ENCODE results near the gene ADPRH. TPM values are rescaled to one million over a fixed set of nuclear protein-coding genes. Genes with fewer than 3 reads are reported as not detected.

The ADPRH gene
- total RNA-seq, 2 experiments from 2014 or later: 0.36 TPM

DNA sequence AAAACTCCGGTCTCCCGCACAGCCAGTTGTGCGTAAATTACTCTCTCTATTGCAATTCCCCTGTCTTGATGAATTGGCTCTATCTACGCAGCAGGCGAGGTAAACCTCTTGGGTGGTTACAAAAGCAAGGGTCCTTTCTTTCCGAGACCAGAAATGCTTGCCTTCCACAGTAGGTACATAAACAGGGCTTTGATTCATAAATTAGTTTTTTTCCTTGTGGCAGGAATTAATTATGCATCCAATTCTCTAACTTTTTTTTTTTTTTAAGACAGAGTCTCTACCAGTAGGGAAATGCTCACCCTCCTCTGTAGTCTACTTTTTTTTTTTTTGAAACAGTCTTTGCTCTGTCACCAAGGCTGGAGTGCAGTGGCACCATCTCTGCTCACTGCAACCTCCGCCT, 36.1 kb upstream of the ADPRH start:
- Mint-ChIP-seq H3K4me3 (no peak overlapping the region), H3K4me1 (ENCODE audit: low read depth) (no peaks in the 10 kb centered on the region), H3K36me3 (ENCODE audit: low read depth) (no peaks in the 10 kb centered on the region), H3K27ac (no peak overlapping the region), H3K9me3 (no peaks in the 10 kb centered on the region), H3K27me3 (no peaks in the 10 kb centered on the region)
- Histone ChIP-seq H3K4me1 (ENCODE audit: insufficient read depth, low read length) (no peaks in the 10 kb centered on the region), H3K27me3 (ENCODE audit: control insufficient read depth in 1 of 2, insufficient read depth in 2 of 2, low read length in 2 of 2) (no peaks in the 10 kb centered on the region), H3K9me3 (ENCODE audit: control insufficient read depth in 1 of 2, insufficient read depth in 1 of 2, low read length in 2 of 2) (no peaks in the 10 kb centered on the region), H3K36me3 (ENCODE audit: insufficient read depth, low read length) (no peaks in the 10 kb centered on the region), H3K4me3 (ENCODE audit: low read length) (no peak overlapping the region), H3K27ac (ENCODE audit: low read depth in 1 of 2, low read length in 2 of 2) (no peak overlapping the region)
- intact Hi-C loops (cut with DNase I, micrococcal nuclease): no loop called here
- DNase-seq: no peak
- TF ChIP-seq, protein P1, sequence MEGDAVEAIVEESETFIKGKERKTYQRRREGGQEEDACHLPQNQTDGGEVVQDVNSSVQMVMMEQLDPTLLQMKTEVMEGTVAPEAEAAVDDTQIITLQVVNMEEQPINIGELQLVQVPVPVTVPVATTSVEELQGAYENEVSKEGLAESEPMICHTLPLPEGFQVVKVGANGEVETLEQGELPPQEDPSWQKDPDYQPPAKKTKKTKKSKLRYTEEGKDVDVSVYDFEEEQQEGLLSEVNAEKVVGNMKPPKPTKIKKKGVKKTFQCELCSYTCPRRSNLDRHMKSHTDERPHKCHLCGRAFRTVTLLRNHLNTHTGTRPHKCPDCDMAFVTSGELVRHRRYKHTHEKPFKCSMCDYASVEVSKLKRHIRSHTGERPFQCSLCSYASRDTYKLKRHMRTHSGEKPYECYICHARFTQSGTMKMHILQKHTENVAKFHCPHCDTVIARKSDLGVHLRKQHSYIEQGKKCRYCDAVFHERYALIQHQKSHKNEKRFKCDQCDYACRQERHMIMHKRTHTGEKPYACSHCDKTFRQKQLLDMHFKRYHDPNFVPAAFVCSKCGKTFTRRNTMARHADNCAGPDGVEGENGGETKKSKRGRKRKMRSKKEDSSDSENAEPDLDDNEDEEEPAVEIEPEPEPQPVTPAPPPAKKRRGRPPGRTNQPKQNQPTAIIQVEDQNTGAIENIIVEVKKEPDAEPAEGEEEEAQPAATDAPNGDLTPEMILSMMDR (IDR thresholded peaks at IDR 0.05): no peak
- ChIA-PET CTCF (no interaction called here), POLR2A (no interaction called here)
- ATAC-seq (ENCODE audit: poor library complexity): no peak

DNA sequence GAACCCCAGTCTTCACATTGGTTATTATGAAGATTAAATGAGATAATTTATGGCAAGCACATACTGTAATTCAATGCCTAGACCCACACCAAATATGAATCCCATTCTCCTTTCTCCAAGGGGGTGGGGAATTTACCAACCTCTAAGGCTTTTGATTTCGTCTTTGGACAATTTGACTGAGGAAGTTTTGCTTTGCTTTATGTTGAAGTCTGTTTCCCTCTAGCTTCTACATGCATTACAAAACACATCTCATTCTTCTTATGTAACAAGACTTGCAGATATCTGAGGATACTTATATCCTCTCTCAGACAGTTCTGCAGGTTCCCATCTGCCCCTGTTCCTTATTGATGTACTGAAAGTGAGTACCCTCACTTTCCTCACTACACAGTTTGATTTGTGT, 32.1 kb upstream of the ADPRH start:
- TF ChIP-seq, protein P1 (IDR thresholded peaks at IDR 0.05): no peak
- H3K27me3 ChIP-seq (ENCODE audit: control insufficient read depth in 1 of 2, insufficient read depth in 2 of 2, low read length in 2 of 2): no peaks in the 10 kb centered on the region
- intact Hi-C loops (cut with DNase I, micrococcal nuclease): no loop called here
- no peaks in the 10 kb centered on the region for H3K36me3 ChIP-seq (ENCODE audit: insufficient read depth, low read length)
- Mint-ChIP-seq H3K36me3 (ENCODE audit: low read depth) (no peaks in the 10 kb centered on the region), H3K27ac (no peak overlapping the region), H3K4me1 (ENCODE audit: low read depth) (no peaks in the 10 kb centered on the region), H3K27me3 (no peaks in the 10 kb centered on the region), H3K9me3 (no peaks in the 10 kb centered on the region), H3K4me3 (no peak overlapping the region)
- ChIA-PET CTCF (no interaction called here), POLR2A (no interaction called here)
- no peaks in the 10 kb centered on the region for H3K4me1 ChIP-seq (ENCODE audit: insufficient read depth, low read length)
- H3K27ac ChIP-seq (ENCODE audit: low read depth in 1 of 2, low read length in 2 of 2): no peak overlapping the region
- DNase-seq: no peak
- no peak overlapping the region for H3K4me3 ChIP-seq (ENCODE audit: low read length)
- ATAC-seq (ENCODE audit: poor library complexity): no peak
- no peaks in the 10 kb centered on the region for H3K9me3 ChIP-seq (ENCODE audit: control insufficient read depth in 1 of 2, insufficient read depth in 1 of 2, low read length in 2 of 2)

- ChIA-PET POLR2A (no interaction called here), CTCF (no interaction called here)
- H3K36me3 ChIP-seq (ENCODE audit: insufficient read depth, low read length): no peaks in the 10 kb centered on the region
- Mint-ChIP-seq H3K36me3 (ENCODE audit: low read depth) (no peaks in the 10 kb centered on the region), H3K4me1 (ENCODE audit: low read depth) (no peaks in the 10 kb centered on the region), H3K9me3 (no peaks in the 10 kb centered on the region), H3K4me3 (no peak overlapping the region), H3K27ac (no peak overlapping the region), H3K27me3 (no peaks in the 10 kb centered on the region)
- intact Hi-C loops (cut with DNase I, micrococcal nuclease): no loop called here
- DNase-seq (no peak), ATAC-seq (ENCODE audit: poor library complexity) (no peak)
- no peak overlapping the region for H3K4me3 ChIP-seq (ENCODE audit: low read length)
- no peaks in the 10 kb centered on the region for H3K4me1 ChIP-seq (ENCODE audit: insufficient read depth, low read length)
- TF ChIP-seq, protein P1 (IDR thresholded peaks at IDR 0.05): no peak
- no peaks in the 10 kb centered on the region for H3K9me3 ChIP-seq (ENCODE audit: control insufficient read depth in 1 of 2, insufficient read depth in 1 of 2, low read length in 2 of 2)
- no peaks in the 10 kb centered on the region for H3K27me3 ChIP-seq (ENCODE audit: control insufficient read depth in 1 of 2, insufficient read depth in 2 of 2, low read length in 2 of 2)
- H3K27ac ChIP-seq (ENCODE audit: low read depth in 1 of 2, low read length in 2 of 2): no peak overlapping the region
Observed at GRCh38 chr3:119548341-119548740, 31.0 kb upstream of the ADPRH start.
